Limb (tissue), 2 donors: ENCODE measurements around the gene ZSWIM9.

Experiments used
- DNase-seq, 2 donors: peaks; one replicate each; pipeline ENCODE4 v3.0.0-alpha.2; 2016; ENCODE audit errors: extremely low spot score in 2 of 2

The ZSWIM9 gene

DNA sequence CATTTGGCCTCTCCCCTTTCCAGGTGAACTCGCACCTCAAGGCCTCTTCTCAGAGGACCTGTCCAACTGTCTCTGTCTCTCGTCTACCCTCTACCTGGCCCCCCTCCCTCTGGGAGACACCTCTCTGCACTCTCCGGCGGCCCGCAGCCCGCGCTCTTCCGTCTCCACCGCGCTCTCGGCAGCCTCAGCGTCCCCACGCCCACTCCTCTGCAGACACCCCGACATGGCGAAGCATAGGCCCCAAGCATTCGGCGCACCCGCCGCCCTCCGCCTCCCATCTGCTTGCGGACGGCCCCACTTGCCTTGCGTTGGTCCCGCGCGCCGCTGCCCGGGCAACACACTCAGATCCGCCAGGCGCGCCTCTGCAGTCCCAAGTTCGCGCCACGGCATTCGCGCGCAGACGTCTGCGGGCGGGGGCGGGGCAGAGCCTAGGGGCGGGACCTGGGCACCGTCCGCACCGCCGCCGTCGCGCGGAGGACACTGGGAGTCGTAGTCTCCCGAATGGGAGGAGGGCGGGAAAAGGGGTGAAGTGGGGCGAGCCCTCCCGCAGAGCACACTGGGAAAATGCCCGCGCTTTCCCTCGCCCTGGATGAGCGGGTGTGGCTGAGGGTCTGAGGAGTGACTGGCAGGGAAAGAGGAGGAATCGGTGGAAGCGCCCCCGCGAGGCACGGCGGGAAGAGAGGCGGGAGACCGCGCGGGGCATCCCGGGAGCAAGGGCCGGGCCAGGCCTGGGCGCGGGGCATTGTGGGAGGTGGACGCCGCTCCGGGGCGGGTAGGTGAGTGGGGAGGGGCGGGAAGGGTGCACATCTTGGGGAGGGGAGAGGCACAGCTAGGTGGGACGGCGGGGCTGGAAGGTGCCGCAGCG, at the start of gene ZSWIM9, which contains the start of gene LIG1:
ZSWIM9 (plus strand) TSS at position 742 of the 865 bp plus-strand sequence. CDS start 1,123 bp downstream, outside the sequence.
LIG1 (minus strand) TSS at position 406 of the 865 bp plus-strand sequence. CDS start 4,778 bp downstream, outside the sequence.
- peak; percentile 94 to 97 for DNase-seq

DNA sequence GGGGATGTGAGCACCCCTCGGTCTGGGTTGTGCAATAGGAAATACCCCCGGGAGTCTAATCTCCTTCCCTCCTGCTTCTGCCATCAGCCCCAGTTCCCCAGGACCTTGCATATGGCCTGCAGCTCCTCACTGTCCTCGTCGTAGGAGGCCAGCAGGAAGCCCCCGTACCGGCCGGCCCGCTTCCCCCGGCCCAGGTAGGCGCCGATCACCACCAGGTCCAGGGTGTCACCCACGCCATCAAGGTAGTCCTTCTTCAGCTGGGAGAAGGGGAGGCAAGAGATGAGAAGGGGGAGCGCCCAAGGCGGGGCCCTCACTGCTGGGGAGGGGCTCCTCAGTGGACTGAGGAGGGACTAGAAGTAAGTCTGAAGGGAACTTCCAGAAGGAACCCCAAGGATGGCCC, 49.4 kb upstream of the ZSWIM9 start:
- no peak for DNase-seq

DNA sequence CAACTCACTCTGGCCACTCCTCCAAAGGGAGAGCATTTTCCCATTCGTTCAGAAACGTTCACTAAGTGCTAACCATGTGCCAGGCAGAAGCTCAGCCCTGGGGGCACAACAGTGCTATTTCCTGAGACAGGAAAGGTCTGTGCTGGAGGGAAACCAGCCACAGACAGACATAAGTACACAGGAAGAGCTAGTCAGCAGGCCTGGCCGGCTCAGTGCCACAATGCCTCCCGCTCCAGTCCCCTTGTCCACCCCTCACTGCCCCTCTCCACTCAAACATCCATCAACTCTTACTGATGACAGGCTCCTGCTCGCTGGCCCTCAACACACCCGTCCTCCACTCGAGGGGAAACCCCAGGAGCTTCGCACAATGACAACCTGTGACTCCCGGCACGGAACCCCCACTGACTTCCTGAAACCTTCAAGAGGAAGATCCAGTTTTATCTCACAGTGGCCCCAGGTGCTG, 48.5 kb upstream of the ZSWIM9 start:
- no peak for DNase-seq

DNA sequence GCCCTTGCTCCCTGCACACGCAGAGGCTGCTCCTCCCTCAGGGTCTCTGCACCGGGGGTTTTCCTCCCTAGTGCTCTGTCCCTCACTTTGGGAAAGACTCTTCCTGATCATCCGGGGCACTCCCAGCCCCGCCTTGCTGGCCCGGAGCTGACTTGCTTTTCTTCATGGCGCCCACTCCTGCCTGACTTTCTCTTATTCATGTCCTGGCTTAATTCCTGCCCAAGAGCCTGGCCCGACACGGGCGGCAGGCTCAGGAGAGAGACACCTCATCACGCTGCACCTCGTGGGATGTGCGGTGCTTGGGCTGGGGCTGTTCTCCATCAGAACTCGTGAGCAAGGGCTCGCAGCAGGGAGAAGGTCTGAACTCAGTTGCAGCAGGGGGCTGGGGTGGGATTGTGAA, 48.1 kb upstream of the ZSWIM9 start:
- no peak for DNase-seq

DNA sequence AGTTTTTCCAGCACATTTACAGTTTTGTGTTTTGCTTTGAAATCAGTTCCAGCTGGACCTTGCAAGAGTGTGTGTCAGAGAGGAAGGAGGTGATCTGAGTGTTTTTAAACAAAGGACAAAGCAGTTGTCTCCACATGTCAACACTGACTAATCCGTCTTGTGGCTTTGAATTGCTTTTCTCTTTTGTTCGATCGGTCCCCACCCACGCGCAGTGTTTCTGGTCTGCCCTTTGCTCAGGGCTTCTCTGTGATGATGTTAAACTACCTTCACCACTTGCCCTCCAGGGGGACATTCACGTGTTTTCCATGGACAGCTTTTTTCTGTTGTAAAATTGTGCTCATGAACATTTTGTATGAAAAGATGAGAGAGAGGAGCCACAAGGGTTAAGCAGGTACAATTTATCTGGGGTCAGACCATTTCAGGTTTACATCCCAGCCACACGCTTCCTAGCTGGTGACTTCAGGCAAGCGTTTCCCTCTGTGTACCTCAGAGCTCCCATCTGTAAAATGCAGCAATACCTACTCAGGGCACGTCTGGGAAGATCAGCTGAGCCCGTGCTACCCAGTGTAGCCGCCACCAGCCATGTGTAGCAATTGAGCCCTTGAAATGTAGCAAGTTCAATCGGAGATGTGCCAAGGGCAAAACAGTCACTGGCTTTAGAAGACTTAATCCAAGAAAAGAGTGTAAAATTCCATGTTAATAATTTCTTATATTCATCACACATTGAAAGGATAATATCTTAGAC, 46.4 kb upstream of the ZSWIM9 start:
- no peak for DNase-seq

DNA sequence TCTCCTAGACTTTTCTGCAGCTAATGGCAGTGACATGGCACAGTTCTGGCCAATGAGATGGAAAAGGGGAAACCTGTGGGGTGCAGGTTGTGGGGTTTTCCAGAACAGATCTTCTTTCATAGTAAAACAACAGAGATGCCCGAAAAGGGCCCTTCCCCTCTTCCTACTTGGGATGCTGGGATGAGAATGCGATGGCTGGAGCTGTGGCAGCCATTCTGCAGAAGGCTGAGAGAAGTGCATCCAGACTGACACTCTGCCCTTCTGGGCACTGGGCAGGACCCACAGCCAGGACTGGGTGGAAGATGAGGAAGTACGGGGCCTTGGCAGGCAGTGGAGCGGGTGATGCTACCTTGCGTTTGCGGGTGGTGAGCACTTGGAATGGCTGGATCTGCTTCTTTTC, 42.9 kb upstream of the ZSWIM9 start:
- DNase-seq = no peak

DNA sequence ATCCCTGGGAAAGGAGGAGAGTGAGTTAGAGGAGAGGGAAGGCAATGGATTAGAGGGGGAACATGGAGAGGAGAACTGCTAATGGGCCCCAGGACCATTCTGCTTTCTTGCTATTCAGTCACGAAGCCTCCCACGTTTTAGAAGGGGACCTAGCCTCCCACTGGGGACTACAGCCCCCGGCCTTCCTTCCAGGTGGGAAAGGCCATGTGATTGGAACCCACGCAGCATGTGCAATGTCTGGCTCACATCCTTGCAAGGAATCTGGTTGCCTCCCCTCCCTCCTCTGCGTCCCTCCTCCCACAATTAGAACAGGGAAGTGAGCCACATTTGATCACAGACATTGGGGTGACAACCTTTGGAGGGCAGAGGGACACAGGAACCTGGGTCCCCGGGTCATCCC, 37.4 kb upstream of the ZSWIM9 start:
- DNase-seq = no peak

DNA sequence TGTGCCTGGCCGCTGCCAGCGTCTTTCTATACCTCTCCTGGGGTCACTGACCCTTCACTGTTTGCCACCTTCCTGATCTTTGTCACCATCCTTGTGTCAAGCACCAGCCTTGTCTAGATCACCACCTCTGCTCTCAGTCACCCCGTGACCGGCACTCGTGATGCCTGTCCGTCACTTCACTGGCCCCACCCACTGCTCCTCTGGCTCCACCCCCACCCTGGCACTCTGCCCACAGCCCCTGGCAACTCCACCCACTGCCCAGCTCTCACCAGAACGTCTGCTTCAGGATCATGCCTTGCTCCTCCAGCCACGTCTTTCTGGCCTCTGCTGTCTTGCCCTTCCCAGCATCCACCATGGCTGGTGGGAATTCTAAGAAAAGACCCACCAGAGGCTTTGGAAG, 35.1 kb upstream of the ZSWIM9 start:
- peak in 1 of 2 donors; percentile 49 for DNase-seq

DNA sequence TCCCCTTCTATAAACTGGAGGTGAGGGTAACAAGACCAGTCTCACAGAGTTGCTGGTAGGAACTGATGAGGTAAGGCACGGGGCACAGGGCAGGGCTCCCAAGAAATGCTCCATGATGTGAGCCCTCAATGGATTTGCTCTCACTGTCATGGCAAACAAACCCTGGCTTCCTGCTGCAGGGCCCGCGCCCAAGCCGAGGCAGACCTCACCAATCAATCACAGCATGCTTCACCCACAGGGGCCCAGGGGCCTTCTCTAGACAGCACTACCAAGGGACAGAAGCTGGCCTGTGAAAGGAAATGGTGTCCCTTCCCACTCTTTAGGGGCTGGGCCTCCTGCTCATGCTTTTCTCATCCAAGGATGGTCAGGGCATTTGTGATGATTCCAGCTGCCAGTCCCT, 33.9 kb upstream of the ZSWIM9 start:
- no peak for DNase-seq

DNA sequence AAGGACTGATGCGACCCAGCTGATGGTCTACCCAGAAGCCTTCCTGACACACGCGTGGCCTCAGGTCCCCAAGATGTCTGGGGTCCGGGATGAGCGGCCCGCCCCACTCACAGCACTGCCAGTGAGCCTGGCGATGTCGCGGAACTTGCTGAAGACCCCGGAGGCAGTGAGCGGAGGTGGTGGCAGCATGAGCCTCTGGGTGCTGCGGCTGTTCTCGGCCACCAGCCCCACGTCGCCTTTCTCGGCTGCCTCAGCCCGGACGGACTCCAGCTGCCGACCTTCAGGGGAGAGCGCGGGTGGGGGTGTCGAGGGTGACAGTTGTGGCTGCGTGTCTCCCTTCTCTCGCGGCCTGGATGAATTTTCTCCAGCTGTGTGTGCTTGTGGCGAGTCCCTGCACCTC, 33.1 kb upstream of the ZSWIM9 start:
- DNase-seq = no peak

DNA sequence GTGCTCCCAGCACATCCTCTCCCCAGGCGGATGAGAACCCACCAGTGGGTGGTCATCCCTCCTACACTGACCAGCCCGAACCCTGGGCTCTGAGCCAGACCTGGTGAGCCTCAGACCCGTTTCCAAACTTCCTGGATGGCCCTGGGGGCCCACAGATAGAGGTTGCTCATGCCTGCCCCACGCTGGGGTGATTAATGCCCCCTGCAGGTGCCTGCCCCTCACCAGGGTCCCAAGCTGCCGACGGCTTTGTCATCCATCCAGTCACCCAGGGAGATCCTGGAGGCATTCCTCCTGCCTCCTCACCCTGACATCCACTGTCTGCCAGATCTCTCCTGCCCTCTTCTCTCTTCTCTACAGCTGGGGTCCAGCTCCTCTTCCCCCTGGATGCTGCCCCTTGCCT, 31.4 kb upstream of the ZSWIM9 start:
- no peak for DNase-seq

DNA sequence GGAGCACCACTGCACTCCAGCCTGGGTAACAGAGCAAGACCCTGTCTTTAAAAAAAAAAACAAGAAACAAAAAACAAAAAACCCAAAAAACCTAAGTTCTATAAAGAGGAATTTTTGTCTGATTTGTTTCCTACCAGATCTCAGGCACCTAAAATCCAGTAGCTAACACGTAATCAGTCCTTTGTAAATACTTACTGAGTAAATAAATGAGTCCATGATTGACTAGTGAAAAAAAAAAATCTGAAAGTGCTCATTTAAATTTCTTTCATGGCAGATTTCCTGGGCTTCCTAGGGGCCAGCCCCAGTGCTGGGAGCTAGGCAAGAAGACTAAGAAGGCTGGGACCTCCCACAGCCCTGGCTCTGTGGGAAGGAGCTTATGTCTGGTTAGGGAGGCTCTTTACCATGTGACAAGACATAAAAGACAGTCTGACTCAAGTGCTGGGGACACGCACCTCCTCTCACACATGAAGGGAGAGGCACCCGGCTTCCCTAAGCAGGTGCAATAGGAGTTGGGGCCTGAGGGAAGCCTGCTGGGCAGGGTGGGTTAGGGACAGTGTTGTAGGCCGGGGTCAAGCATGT, 22.8 kb upstream of the ZSWIM9 start:
- DNase-seq = no peak

DNA sequence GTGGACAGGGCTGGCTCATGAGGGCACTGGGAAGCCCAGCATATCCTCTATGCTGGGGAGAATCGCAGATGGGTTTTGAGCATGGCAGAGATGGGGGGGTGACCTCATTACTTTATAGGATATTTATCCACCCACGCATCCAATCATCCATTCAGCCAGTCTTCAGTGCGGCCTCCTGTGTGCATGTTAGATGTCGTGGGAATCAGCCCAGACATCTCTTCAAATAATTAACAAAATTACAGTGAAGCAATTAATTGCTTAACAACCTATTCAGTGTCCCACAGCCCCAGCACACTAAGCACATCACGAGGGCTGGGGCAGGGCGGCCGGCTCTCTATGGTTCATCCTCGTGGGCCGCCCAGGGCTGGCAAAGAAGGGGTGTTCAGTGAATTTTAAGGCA, 21.9 kb upstream of the ZSWIM9 start:
- no peak for DNase-seq

DNA sequence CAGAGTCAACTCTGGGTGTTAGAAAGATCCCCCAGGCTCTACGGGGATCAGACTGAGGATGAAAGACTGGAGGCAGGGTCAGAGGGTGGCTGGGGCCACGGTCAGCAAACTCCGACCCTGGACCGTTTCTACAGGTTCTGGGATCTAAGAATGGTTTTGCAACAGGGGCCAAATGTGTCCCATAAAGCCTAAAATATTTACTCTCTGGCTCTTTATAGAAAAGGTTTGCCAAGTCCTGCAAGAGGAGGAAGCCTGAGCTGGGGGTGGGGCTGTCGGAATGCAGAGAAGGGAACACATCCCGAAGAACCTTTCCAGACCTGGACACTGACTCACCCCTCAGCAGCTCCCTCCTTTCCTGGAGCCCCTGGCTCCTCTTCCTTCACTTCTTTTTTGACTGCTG, 21.1 kb upstream of the ZSWIM9 start:
- no peak for DNase-seq

DNA sequence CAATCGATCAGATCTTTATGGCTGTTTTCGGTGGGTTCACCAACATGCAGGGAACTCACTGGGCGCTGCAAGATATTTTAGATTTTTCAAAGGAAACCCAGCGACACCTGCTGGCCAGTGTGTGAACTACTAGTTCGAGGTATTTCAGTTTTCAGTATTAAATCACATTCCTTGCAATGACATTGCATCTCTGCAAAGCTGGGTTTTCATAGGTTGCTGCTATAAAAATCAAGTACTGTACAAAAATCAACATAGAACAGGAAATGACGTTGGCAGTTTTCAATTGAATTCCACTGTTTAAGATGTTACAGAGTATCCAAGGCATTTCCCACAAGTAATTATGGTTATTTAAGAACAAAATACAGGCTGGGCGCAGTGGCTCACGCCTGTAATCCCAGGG, 17.9 kb upstream of the ZSWIM9 start:
- peak; percentile 79 to 80 for DNase-seq

DNA sequence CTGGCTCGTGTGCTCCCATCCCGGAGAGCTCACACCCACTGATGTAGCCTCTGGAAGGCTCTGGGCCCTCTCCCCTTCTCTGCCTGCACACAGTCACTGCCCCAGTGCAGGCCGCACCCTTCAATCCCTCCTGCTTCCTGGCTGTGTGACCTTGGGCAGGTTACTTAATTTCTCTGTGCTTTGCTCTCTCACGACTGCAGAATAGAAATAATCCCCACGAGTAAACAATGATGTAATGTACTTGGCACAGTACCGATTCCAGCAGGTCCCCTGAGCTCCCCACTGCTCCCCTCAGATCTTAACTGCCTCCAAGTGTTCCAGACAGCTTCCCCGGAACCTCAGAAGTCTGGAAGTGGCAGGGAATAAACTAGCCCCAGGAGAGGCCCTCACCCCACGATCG, 16.5 kb upstream of the ZSWIM9 start:
- DNase-seq = no peak

DNA sequence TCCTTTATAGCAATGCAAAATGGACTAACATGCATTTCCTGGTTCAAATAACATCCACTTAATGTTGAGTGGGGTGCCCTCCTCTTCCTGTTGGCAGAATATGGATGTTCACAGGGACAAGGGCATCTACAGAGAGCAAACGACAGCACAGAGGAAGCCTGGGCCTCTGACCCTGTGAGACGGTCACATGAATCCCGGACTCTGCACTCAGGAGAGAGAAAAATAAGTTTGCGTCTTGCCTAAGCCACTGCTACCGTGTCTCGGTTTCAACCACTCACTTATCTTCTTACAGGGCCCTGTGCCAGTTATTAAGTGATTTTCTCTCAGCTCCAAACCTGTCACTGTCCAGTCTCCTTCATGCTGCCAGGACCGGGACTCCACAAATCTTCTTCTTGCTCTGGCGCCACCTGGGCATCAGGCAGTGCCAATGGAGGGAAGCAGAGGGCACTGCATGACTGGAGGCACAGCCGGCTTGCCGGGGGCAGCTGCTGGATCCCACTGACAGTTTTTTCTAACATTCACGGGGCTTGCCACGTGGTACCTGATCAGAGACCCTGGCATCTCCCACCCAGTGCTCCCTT, 12.2 kb upstream of the ZSWIM9 start:
- DNase-seq = no peak

DNA sequence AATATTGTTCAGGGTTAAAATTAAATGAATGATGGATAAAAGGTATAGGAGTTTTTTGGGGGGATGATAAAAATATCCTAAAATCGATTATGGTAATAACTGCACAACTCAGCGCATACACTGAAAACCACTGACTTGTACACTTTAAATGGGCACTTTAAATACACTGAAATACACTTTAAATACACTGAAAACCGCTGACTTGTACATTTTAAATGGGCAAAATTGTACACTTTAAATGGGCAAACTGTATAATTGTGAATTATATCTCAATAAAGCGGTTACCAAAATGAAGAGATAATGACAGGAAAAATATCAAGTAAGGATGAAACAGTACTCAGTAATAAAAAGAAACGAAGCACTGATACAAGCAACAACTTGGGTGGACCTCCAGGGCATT, 1.8 kb upstream of the ZSWIM9 start:
- no peak for DNase-seq

DNA sequence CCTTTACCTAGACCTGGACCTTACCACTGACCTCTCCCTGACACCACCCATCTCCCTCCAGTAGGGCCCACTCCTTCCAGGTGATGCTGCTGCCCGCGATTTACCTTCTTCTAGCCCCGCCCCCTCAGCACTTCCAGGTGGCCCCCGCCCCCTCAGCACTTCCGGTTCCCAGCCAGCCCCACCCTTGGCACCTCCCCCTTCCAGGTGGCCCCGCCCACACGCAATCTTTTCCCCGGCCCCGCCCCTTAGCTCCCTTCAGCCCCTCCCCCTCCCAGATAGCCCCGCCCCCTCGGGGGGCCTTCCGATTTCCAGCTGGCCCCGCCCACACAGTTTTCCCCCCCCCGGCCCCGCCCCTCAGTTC, 922 bp upstream of the ZSWIM9 start:
- peak; percentile 15 to 89 for DNase-seq

DNA sequence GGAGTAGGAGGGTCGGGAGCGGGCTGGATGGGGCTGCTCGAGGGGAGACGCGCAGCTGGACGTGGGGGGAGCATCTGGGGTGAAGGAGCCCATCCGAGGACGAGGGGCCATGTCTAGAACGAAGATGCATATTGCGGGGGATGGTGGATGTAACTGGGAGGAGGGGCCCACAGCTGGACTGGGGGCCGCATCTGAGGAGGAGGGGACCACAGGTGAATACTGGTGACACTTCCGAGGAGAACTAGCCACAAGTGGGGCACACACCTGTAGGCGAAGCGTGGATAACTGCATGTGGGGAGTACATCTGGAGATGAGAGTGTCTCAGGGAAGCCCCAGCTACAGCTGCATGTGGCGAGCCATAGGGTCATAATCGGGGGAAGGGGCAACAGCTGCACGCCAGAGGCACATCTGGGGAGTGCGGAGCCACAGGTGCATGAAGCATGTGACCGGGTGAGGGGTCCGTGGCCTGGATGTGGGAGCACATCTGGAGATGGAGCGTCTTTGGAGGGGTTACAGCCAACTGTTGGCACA, 402 bp downstream of the ZSWIM9 start:
- peak in 1 of 2 donors; percentile 13 for DNase-seq

DNA sequence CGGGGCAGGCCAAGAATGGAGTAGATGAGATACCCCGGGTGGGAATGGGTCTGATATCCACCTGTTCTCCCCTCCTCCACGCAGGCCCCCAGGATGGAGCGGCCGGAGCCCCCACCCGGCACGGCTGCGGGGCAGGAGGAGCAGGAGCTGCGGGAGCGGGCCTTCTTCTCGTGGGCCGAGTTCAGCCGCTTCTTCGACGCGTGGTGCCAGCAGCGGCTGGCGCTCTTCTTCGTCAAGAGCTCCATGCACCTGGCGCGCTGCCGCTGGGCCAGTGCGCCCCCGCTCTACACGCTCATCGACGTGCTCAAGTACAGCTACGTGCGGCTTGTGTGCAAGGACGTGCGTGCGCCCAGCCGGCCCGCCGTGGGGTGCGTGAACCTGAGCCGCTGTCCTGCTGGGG, 1.2 kb downstream of the ZSWIM9 start:
- no peak for DNase-seq
